NCI-H2029 treated with DMSO at 0.1 percent for 48 hours (cell line): ENCODE results near the gene SLC39A2.
"Not testable (repeated sequence)": the region's sequence is repeated elsewhere in the genome, so short reads cannot be mapped to it uniquely, and the experiment has no call there.

ENCODE experiments used
- DNase-seq: peaks from one replicate; lab custom pipeline; 2025; lab: John Stamatoyannopoulos, UW

Gene SLC39A2

GRCh38 chr14:20997115-20997514, 2.0 kb upstream of the SLC39A2 start:
- no peak for DNase-seq

GRCh38 chr14:20997564-20997963, 1.5 kb upstream of the SLC39A2 start:
- no peak for DNase-seq

- no peak for DNase-seq
Observed at GRCh38 chr14:20998139-20998538, 954 bp upstream of the SLC39A2 start.

- DNase-seq = no peak
Observed at GRCh38 chr14:20999591-20999990, 498 bp downstream of the SLC39A2 start.

GRCh38 chr14:21001218-21001617, 2.1 kb downstream of the SLC39A2 start:
- no peak for DNase-seq

- no peak for DNase-seq
Observed at GRCh38 chr14:21003788-21004346, 4.8 kb downstream of the SLC39A2 start.

- DNase-seq = not testable (repeated sequence)
Observed at GRCh38 chr14:21009721-21010120, 10.6 kb downstream of the SLC39A2 start.

- DNase-seq = no peak
Observed at GRCh38 chr14:21011136-21011535, 12.0 kb downstream of the SLC39A2 start.

GRCh38 chr14:21014761-21015190, 15.7 kb downstream of the SLC39A2 start:
- DNase-seq = peak; percentile 57

GRCh38 chr14:21015312-21015711, 16.2 kb downstream of the SLC39A2 start:
- DNase-seq = no peak

GRCh38 chr14:21016413-21017190, 17.5 kb downstream of the SLC39A2 start:
- DNase-seq = peak; percentile 3

GRCh38 chr14:21017528-21018245, 18.6 kb downstream of the SLC39A2 start:
- no peak for DNase-seq

GRCh38 chr14:21018286-21018685, 19.2 kb downstream of the SLC39A2 start:
- DNase-seq = no peak

- no peak for DNase-seq
Observed at GRCh38 chr14:21018781-21019180, 19.7 kb downstream of the SLC39A2 start.

- DNase-seq = no peak
Observed at GRCh38 chr14:21019366-21019765, 20.3 kb downstream of the SLC39A2 start.

GRCh38 chr14:21020977-21021545, 22.0 kb downstream of the SLC39A2 start:
- DNase-seq = no peak

- DNase-seq = no peak
Observed at GRCh38 chr14:21022686-21023085, 23.6 kb downstream of the SLC39A2 start.

- no peak for DNase-seq
Observed at GRCh38 chr14:21023174-21023573, 24.1 kb downstream of the SLC39A2 start.

GRCh38 chr14:21023817-21024584, 24.9 kb downstream of the SLC39A2 start:
- DNase-seq = no peak

- no peak for DNase-seq
Observed at GRCh38 chr14:21024585-21025370, 25.7 kb downstream of the SLC39A2 start, which contains the start of gene NDRG2. Gene NDRG2 (minus strand): TSS chr14:21025061. CDS start chr14:21023315, 1,746 bp downstream.
